T-helper 2 cell (primary cell): ENCODE data around the gene TBX1.
A peak's percentile ranks its signal among the peaks of the same experiment; 100 is the strongest.

Source experiments
- DNase-seq, 5 experiments: peaks; one replicate each; pipeline versions ENCODE4 v3.0.0 to v3.0.0-alpha.2; 2012 to 2022

The TBX1 gene

DNA sequence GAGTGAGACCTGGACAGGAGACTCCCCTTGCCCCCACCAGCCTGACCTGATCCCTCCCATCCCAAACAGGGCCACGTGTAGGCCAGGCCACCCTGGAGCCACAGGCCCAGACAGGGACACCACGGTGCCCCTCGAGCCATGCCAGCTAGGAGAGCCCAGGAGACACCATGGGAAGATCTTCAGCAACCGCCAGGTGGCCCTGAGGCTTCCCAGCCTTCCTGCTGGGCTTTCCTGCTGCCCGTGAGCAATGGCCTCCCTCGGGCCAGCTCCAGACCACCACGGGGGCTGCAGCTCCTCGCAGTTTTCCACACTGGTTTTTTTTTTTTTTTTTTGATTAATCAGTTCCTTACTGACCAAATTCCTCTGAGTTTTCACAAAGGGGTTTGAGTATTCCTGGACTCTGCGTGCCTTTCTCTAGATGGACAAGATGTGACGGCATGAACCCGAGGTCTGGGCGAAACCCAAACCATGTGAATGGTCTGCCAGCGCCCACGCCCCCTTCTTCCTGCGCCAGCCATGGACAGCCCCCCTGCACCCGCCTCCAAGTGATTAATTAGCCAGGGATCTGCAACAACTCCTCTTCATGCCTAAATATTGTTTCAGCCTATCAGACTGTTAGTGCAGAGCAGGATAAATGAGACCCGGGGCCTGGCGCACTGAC, 40.9 kb downstream of the TBX1 start:
- DNase-seq, result no peak

DNA sequence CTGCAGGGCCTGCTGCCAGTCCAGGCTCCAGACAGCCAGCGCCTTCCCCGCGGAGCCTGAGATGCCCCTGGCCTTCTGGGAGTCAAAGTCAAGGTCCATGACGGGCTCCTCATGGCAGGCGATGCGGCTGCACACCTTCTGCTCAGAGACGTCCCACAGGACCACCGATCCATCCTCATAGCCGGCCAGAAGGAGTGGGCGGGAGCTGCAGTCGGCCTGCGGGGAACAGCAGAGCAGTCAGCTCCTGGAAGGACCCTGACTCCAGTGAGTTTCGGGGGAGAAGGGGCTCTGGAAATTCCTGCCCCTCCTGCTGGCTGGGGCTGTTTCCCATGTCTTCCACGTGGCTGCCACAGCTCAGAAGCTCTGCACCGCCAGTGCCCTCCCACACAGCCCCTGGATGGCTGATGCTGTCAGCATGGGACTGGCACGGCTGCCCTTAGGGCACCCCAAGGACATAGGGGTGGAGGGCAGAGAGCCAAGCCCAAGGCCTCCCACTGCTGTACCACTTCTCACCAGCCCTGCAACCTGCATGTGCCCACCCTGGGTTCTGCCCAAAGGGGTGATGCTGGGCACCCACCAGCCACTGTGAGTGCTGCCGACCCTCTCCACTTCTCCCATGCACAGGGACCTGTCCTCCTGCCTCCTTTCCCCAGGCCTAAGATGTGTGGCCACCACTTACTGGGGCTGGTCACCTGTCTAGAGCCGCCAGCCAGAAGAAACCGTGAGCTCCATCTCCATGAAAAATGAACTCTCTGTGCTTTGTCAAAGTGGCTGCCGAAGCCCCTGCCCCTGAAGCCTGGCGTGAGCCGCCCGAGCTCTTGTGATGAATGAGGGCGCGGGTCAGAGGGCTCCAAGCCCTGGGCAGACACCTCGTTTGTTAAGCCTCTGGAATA, 41.7 kb downstream of the TBX1 start:
- no peak for DNase-seq

DNA sequence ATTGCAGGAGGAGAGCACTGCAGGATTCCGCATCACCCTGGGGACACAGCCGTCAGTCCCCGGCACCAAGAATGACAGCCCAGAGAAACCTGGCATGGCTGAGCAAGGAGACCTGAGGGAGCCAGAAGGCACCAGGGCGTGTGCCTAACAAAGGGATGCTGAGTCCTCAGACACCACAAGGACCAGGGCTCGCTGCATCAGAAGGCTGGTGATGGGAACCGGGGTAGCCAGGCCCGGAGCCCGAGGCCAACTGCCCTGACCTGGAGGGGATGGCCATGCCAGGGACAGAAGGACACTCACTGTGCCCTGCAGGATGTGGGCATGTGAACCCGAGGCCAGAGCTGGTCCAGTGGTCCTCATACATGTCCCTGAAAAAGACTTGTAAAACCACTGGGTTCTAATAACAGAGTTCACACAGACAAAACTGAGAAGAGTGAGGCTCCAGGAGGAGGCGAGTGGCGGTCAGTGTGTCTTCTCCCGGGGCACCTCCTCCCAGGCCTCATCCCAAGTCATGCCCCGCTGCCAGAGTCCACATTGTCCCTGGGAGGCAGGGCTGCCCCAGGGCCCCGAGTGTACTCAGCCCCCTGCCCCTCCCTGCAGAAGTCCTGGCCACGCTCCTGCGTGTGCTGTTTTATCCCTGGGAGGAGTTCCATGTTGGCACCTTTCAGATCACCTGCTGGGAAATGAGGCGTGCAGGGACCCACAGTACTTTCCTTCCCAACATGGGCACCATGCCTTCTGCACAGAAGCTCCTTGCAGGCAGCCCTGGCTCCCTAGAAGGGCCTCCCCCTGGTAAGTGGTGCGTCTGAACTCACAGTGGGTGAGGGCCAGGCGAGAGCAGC, 42.5 kb downstream of the TBX1 start:
- DNase-seq, result no peak

DNA sequence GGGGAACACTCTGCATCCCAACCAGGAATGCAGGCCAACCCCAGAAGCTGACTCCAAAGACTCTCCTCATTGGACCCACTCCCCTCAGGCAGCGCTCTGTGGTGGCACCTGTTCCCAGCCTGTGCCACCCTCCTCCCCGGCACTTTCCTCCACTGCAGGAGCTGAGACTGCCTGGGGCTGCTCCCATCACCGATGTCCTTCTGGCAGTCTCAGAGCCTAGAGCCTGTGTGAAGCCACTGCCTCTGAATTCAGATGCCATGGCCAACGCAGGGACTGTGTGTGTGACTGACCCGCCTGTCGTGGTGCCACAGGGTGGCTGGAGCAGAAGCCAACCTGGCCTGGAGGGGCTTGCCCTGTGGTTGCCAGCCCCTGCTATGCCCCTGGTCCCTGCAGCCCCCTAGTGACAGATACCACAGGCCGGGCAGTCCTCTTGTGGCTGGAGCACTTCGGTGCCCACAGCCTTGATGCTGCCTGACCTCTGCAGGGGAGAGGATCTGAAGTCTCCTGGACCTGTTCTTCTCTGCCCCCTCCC, 43.2 kb downstream of the TBX1 start:
- DNase-seq, result no peak

DNA sequence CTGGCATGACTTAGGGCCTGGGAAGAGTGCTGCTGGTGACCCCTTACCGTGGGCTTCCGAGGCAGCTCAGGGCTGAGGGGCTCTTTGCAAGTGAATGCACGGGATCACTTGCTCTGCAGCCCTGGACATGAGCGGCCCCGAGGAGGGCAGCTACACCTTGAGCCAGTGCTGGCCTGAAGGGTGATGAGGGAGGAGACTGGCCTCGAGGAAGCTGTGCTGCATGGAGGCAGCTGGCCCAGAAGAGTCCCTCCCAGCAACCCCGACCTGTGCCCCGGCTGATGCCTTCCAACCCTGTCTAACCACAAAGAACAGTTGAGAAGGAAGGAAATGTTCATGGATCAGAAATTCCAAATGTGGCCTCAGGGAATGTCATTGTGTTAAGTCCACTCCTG, 45.2 kb downstream of the TBX1 start:
- DNase-seq, result no peak

DNA sequence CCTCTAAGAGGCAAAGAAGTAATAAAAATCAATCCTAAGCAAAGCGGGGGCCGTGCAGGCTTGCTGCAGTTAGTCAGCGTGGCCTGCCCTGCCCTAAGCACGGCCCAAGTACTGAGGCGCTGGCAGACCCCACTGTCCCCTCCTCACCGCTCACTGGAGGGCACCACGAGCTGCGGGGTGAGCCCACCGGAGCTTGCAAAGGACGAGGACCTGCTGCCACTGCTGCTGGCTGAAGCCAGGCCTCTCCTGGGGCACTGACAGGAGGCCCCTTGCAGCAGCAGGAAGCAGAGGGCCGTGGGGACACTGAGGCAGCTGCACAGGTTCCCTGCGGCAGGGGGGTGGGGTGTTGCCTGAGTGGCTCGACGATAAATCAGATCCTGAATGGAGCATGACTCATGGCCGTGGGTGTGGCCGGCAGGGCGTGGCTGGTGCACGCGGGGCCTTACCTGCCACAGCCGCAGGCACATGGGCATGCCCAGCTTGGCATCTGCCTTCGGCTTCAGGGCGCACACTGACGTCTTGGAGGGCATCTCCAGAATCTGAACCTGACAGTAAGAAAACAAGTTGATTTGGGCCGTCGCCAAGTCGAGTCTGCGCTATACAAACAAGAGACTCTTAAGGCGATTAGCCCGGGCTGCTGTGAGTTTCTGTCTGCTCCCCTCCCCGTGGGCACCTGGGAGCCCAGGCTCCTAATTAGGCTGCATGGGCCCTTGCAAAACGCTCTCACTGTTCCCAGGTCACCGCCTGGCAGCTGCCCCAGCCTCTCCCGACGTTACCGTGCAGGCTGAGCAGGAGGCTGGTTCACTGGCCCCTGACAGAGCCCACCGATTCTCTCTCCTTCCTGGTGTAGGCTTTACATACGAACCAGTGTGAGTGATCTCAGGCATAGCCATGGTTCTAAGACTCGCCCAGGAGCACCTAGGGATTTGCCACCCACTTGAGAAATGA, 45.9 kb downstream of the TBX1 start:
- no peak for DNase-seq

DNA sequence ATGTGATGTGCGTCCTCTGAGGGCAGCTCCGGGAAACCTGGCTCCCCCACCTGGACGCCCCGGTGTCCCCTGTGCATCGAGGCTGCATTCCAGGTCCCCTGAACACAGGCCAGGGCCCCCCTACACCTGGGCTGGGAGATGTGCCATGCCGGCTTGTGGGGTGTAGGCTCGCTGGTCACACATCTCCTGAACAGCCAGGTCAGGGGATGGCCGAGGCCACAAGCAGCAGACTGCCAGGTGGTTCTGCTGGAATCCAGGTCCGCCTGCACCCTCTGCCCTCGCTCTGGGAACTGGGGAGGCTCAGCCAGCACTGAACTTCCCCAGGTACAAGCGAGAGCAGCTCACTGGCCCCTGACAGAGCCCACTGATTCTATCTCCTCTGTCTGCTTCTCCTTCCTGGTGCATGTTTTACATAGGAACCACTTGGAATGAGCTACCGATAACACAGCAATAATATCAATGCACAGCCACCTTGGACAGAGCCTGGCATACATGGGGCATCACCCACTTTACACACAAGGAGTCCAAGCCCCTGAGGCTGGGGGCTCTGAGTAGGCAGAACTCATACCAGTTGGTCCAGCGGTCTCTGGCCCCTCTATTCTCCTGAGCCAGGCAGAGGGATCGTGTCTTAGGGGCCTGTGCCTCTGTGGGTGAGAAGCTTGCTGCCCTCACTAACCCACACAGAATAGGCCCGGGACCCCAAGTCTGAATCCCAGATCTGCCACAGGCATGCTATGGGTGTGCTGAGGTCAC, 46.8 kb downstream of the TBX1 start:
- DNase-seq, result no peak

DNA sequence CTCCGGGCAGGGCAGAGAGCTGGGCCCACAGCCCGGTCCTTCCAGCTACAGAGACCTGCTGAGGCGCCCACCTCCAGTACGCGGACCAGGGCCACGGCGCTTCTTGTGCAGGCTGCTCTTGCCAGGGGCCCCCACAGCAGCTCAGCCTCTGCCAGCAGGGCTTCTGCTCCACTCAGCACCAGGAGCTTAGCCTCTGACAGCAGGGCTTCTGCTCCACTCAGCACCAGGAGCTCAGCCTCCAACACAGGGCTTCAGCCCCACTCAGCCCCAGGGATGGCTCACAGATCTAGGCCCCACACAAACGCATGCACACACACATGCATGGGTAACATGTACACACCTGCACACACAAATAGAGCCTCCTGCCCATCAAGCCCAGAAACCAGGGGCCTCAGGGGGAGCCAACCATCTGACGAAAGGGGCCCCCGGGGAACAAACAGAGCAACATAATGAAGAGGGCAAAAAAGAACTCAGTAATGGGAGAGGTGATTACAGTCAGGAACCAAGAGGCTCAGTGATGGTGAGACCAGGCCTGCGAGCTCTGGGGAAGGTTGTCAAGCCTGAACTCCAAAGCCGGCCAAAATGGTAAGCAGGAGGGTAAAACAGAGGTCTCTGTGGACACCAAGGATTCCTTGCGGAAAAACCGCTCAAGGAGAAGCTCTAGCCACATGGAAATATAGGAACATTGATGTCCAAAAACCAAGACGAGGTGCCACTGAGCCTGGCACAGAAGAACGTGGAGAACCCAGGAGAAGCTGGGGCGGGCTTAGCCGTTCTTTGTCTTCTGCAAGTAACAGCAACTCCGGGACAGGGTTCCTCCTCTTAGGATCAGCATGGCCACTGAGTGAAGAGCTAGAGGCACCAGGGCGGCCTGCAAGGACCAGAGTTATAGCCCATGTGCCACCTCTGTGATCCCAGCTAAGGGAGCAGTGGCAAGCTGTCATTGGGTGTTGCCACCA, 47.6 kb downstream of the TBX1 start:
- no peak for DNase-seq

DNA sequence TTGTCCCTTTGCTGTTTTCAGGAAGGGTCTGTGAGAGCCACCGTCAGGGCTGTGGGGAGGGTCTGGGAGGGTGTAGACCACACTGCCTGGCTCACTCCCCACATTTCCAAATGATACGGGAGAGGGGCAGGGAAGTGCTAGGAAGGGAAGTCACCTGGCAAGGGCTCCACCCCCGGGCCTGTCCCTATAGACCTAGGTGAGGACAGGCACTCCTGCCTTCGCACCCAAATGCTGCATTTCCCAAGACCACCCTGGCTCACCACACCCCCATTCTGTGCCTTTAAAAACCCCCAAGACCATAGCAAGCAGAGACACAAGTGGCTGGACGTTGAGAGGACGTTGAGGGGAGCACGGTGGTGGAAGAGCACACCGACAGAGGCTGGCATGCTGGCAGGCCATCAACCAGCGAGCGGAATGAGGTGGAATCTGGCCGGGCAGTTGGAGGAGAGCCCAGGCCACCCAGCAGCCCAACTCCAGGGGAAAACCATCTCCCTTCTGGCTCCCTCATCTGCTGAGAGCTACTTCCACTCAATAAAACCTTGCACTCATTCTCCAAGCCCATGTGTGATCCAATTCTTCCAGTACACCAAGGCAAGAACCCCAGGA, 48.4 kb downstream of the TBX1 start:
- DNase-seq, result no peak

DNA sequence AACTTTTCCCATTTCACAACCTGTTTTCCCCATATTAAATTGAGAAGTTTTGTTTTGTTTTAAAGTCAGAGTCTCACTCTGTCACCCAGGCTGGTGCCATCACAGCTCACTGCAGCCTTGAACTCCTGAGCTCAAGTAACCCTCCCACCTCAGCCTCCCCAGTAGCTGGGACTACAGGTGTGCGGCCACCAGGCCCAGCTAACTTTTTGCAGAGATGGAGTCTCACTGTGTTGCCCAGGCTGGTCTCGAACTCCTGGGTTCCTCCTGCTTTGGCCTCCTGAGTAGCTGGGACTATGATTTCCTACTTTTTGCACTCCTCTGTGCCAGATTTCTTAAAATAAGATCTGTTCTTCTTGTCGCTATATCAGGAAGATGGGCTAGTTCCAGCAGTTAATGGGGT, 49.2 kb downstream of the TBX1 start:
- DNase-seq, result no peak

DNA sequence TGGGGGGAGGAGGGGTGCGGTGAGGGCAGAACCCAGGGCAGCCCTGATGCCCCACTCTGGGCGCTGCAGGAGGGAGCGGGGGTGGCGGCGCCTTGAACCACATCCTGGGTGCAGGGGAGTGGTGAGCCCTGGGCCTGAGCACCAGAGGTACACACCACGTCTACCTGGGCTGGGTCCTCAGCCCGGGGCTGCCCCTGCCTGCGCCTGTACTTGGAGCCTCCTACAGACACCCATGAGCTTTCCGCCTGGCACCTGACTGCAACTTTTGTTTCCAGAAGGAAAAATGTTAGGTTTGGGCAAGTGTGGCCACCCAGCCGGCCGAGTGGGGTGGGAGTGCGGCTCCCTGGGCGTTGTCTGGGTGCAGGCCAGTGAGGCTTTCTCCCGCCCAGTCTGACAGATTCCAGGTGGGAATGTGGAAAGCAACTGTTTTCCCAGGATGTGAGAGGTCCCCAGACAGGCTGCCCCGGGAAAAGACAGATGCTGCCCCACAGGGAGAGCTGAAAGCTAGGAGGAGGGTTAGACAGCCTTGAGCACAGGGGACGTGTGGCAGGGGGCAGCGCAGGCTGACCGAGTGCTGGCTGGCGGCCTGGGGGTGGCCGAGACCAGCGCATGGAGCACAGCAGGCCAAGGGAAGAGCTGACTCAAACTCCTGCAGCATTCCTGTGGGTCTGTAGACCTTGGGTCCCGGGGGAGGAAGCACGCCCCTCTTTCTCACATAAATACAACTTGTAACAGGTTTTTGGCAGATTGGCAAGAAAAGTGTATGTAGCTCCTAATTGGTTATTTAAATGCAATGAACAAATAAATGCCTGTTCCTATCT, 50.0 kb downstream of the TBX1 start:
- DNase-seq, result peak in 1 of 5 experiments; percentile 38

DNA sequence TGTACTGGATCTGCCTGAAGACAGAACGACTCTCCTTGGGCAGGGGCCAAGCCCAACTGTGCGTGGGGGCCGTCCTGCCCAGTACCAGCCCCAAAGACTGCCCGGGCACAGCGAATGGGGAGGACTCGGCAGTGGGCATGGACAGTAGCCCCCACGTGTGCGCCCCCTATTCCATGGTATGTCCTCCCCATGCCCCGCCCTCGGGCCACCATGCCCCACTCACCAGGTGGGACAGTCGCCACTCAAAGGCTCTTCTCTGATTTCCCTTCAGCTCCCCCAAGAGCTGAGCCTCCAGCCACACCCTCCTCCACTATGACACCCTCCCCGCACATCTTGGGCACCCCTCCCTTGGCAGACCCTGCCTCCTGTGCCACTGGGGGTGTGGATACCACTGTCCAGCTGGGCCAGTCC, 50.6 kb downstream of the TBX1 start:
- DNase-seq, result no peak

DNA sequence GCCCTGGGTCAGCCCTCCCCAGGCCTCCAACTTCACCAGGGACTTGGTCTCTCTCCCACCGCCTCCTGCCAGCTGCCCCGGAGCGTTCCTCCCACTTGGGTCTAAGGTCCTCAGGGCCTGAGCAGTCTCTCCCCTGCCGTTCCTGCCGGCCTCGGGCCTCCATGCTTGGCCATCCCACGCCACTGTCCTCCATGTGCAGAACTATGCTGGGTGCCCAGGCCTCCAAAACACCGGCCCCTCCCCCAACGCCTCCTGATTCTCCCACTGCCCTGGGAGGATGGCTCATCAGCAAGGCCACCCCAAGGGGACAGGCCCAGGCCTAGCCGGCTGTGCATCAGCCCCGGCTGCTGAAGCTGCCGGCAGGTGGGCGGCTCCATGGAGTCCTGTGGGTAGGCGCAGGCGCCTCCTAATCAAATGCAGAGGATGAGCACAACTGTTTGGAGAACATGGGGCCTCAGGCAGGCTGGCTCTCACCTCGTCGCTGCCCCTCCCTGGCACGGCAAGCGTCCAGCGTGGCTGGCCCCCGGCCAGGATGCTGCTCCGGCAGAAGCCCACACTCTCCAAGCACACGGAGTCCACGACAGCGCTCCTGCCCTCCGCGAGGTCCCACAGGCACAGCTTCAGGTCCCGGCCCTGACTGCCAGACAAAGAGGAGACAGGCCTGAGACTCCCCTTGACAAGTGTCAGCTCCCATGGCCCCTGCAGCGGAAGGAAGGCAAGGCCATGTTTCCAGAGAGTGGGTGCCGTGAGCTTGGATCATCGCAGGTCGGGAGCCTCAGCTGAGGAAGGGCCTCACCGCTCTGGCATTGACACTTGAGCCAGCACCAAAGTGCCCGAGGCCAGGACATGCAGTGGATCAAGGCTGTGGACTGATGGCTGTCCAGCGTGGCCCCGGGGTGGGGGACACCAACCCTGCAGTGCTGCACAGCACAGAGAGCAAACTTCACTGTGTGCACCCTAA, 51.5 kb downstream of the TBX1 start:
- DNase-seq, result no peak

DNA sequence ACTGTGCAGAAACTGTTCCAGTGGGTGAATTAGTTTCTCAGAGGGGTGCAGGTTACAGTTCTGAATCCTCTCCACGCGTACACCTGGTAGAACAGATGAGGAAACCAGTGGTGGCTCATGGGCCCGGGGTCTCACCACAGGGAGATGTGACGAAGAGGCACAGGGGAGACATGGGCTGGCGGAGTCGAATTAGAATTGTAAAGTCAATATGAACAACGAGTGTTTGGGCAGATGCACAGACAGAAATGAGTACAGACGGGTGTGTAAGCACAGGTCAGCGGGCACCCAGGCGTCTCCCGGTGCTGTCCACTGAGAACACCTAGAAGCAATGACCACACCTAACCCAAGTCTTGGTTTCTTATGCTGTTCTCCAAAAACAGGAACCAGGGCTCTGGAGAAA, 52.3 kb downstream of the TBX1 start:
- no peak for DNase-seq

DNA sequence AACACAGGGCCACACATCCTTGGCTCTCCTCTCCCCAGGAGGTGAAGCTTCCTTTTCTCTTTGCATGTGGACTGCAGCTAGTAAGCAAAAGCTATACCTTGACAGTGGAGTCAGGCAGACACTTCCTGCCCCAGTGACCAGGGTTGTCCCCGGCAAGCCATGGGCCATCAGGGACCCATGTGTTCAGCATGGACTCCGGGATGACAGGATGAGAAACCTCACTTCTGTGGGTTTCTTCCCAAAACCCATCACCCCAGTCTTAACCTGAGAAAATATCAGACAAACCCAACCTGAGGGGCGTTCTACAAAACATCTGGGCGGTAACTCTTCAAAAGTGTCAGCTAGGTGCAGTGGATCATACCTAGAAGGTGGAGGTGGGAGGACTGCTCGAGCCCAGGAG, 53.9 kb downstream of the TBX1 start:
- DNase-seq, result no peak

DNA sequence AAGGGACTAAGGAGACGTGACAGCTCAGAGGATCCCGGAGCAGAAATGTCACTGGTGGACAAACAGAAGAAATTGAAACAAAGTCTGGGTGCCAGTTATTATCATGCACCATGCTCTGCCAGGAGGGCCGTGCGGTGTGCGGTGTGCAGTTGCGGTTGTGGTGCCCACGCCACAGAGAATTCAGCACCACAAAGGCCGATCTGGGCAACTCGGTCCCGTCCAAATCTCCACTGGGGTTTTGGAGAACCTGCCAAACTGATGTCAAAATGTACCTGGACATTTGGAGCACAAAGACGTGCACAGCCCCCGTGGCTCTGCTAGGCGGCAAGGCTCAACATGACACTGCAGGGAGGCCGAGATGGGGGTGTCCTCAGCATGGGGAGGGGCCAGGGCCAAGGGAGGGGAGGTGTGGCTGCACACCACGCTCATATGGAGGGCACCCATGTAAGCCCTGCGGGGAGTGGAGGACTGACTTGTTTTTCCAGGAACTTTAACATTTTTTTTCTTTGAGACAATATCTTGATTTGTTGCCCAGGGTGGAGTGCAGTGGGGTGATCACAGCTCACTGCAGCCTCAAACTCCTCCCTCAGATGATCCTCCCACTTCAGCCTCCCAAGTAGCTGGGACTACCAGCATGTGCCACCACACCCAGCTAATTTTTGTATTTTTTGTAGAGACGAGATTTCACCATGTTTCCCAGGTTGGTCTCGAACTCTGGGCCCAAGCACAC, 54.7 kb downstream of the TBX1 start:
- DNase-seq, result no peak
